GM12801 (cell line): ENCODE measurements around the gene ACTRT2.

Experiments
- CTCF ChIP-seq: IDR thresholded peaks from one replicate; pipeline ENCODE4 v1.5.1; 2011; ENCODE audit warnings: control low read depth; ENCODE audit not compliant: insufficient read length; ENCODE audit errors: extremely low read depth

Gene ACTRT2

GRCh38 chr1:3068564-3069431 lies 47.5 kb downstream of the ACTRT2 start, which contains the start of gene PRDM16:
Gene PRDM16, plus strand, starts transcription at chr1:3069203. Its CDS starts 57 bp downstream, at chr1:3069260.
- TF ChIP-seq CTCF = no peak

- no peak for TF ChIP-seq CTCF
These were observed 48.4 kb downstream of the ACTRT2 start for GRCh38 chr1:3069491-3070308.

GRCh38 chr1:3070309-3070643 lies 49.0 kb downstream of the ACTRT2 start:
- no peak for TF ChIP-seq CTCF

- no peak for TF ChIP-seq CTCF
These were observed 49.6 kb downstream of the ACTRT2 start for GRCh38 chr1:3070644-3071564.

- no peak for TF ChIP-seq CTCF
These were observed 50.5 kb downstream of the ACTRT2 start for GRCh38 chr1:3071565-3072390.
